OCI-LY7 (cell line): ENCODE results near the gene LRP8. TPM values are rescaled to one million over a fixed set of nuclear protein-coding genes. Genes with fewer than 3 reads are reported as not detected.

Experiments used
- BruUV-seq: library from RNA; stranded (reverse); fragments of 400-500 nt; replicated peaks from 2 replicates; lab custom pipeline; 2021; lab: Mats Ljungman, UMichigan
- CTCF ChIA-PET: fragments of 300-600 bp; sonication (Branson Sonifier 250); formaldehyde crosslinking; loops from one replicate; lab custom pipeline; 2022; ENCODE audit warnings: antibody characterized with exemption; ENCODE audit not compliant: unreplicated experiment; lab: Charles Lee
- POLR2A ChIA-PET: fragments of 300-600 bp; sonication (Branson Sonifier 250); formaldehyde crosslinking; loops from one replicate; lab custom pipeline; 2022; ENCODE audit warnings: antibody characterized with exemption; lab: Charles Lee
- DNase-seq: peaks from one replicate; pipeline ENCODE4 v3.0.0-alpha.2; 2015; ENCODE audit warnings: low spot score
- H2AFZ ChIP-seq: fragments of 200-600 bp; sonication (generic), shearing (Covaris generic); 2 replicates; pipeline ENCODE4 v1.6.1; 2014; ENCODE audit warnings: mild to moderate bottlenecking, antibody characterized with exemption, low read length, moderate library complexity
- H3K27ac ChIP-seq: fragments of 200-600 bp; sonication (generic); 2 replicates; pipeline ENCODE4 v1.5.1; 2014; ENCODE audit warnings: mixed run types, low read depth, mild to moderate bottlenecking, moderate library complexity, low read length, inconsistent platforms; ENCODE audit not compliant: poor library complexity, severe bottlenecking
- H3K36me3 ChIP-seq: fragments of 200-600 bp; sonication (generic); 2 replicates; pipeline ENCODE4 v1.6.1; 2014; ENCODE audit warnings: mild to moderate bottlenecking, antibody characterized with exemption, low read length, moderate library complexity, mixed read lengths; ENCODE audit not compliant: insufficient read depth
- H3K4me1 ChIP-seq: fragments of 200-600 bp; sonication (generic); 2 replicates; pipeline ENCODE4 v1.5.1; 2014; ENCODE audit warnings: mild to moderate bottlenecking, low read length; ENCODE audit not compliant: insufficient read depth, poor library complexity, severe bottlenecking
- H3K4me2 ChIP-seq: fragments of 200-600 bp; sonication (generic); 2 replicates; pipeline ENCODE4 v1.6.1; 2014; ENCODE audit warnings: mild to moderate bottlenecking, low read length
- H3K4me3 ChIP-seq: fragments of 200-600 bp; sonication (generic); 2 replicates; pipeline ENCODE4 v1.5.1; 2014; ENCODE audit warnings: mild to moderate bottlenecking, low read depth, low read length; ENCODE audit not compliant: poor library complexity, severe bottlenecking
- H3K79me2 ChIP-seq: fragments of 200-600 bp; sonication (generic); 2 replicates; pipeline ENCODE4 v1.6.1; 2016; ENCODE audit warnings: low read depth, mild to moderate bottlenecking, low read length, moderate library complexity, mixed read lengths; ENCODE audit not compliant: insufficient read depth
- H3K9me2 ChIP-seq: fragments of 200-600 bp; sonication (generic); 2 replicates; pipeline ENCODE4 v1.6.1; 2016; ENCODE audit warnings: mild to moderate bottlenecking, low read length, mixed read lengths; ENCODE audit not compliant: insufficient read depth
- H3K9me3 ChIP-seq: fragments of 200-600 bp; sonication (generic); 2 replicates; pipeline ENCODE4 v1.6.1; 2014; ENCODE audit warnings: mild to moderate bottlenecking, mixed run types, low read length, mixed read lengths
- H4K20me1 ChIP-seq: fragments of 200-600 bp; sonication (generic); 2 replicates; pipeline ENCODE4 v1.6.1; 2014; ENCODE audit warnings: mild to moderate bottlenecking, antibody characterized with exemption, low read length, moderate library complexity, mixed read lengths; ENCODE audit not compliant: insufficient read depth
- EZH2phosphoT487 ChIP-seq: fragments of 200-600 bp; sonication (generic); IDR thresholded peaks from 2 replicates; pipeline ENCODE4 v1.6.1; 2018; ENCODE audit warnings: low read depth, borderline replicate concordance, mild to moderate bottlenecking, mixed run types, antibody characterized with exemption, low read length, moderate library complexity, mixed read lengths
- intact Hi-C: fragments of 100-400 bp; cut with micrococcal nuclease; formaldehyde crosslinking; loops from one replicate; pipeline ENCODE4 v1.10.0; 2022; ENCODE audit not compliant: unreplicated experiment
- total RNA-seq, 2 experiments: library from RNA; depleted of rRNA in 1 of 2; stranded (reverse); fragments of >200 nt in 1 of 2; shearing (Covaris generic) in 1 of 2; gene quantifications; 2 replicates each; pipeline ENCODE4 v1.2.3, GENCODE V29; 2014 to 2022
- TF ChIP-seq, protein P1 (sequence below): fragments of 200-600 bp; sonication (generic); conservative IDR thresholded peaks from 2 replicates; pipeline ENCODE4 v1.5.1; 2014; ENCODE audit warnings: mild to moderate bottlenecking, antibody characterized with exemption, low read length, moderate library complexity, mixed read lengths

LRP8 gene
- total RNA-seq, 2 experiments from 2014 or later, result 65.6 to 70.0 TPM

DNA sequence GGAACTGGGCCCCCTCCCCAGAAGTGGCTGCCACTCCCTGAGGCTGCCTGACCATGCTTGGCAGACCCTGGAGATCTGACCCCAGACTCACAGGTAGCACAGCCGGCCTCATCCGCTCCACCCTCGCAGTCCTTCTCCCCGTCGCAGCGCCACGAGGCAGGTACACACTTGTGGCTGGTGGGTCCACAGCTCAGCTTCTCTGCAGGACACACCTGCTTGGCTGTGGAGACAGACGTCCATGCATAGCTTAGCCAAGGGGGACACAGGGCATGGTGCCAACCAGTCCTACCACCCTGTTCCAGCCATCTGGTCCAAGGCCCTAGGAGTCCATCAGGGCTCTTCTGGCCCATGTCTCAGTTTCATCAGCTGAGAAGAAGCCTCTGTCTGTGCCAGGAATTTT is 47.4 kb downstream of the LRP8 start:
- no TSS peak for BruUV-seq
- Histone ChIP-seq H3K4me3 (no peak overlapping the region), H3K9me2 (no peaks in the 10 kb centered on the region), H3K36me3 (peaks cover 81% of the 10 kb centered on the region), H3K79me2 (no peaks in the 10 kb centered on the region), H3K27ac (no peak overlapping the region), H2AFZ (no peak overlapping the region), H3K9me3 (no peaks in the 10 kb centered on the region), H3K4me2 (no peak overlapping the region), H3K4me1 (no peaks in the 10 kb centered on the region), H4K20me1 (no peaks in the 10 kb centered on the region)
- ChIA-PET CTCF (no interaction called here), POLR2A (no interaction called here)
- intact Hi-C loops, result no loop called here
- TF ChIP-seq EZH2phosphoT487, result no peak
- TF ChIP-seq, protein P1, sequence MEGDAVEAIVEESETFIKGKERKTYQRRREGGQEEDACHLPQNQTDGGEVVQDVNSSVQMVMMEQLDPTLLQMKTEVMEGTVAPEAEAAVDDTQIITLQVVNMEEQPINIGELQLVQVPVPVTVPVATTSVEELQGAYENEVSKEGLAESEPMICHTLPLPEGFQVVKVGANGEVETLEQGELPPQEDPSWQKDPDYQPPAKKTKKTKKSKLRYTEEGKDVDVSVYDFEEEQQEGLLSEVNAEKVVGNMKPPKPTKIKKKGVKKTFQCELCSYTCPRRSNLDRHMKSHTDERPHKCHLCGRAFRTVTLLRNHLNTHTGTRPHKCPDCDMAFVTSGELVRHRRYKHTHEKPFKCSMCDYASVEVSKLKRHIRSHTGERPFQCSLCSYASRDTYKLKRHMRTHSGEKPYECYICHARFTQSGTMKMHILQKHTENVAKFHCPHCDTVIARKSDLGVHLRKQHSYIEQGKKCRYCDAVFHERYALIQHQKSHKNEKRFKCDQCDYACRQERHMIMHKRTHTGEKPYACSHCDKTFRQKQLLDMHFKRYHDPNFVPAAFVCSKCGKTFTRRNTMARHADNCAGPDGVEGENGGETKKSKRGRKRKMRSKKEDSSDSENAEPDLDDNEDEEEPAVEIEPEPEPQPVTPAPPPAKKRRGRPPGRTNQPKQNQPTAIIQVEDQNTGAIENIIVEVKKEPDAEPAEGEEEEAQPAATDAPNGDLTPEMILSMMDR, result no peak
- no peak for DNase-seq

- Histone ChIP-seq H3K4me3 (no peak overlapping the region), H3K4me1 (no peaks in the 10 kb centered on the region), H3K9me3 (no peaks in the 10 kb centered on the region), H3K4me2 (no peak overlapping the region), H3K9me2 (no peaks in the 10 kb centered on the region), H3K79me2 (no peaks in the 10 kb centered on the region), H3K27ac (no peak overlapping the region), H3K36me3 (peaks cover 79% of the 10 kb centered on the region), H4K20me1 (no peaks in the 10 kb centered on the region), H2AFZ (no peak overlapping the region)
- BruUV-seq, result no TSS peak
- intact Hi-C loops, result loop anchor here (5.0 kb wide), 1 partner anchor 48 kb away; the partner anchor contains the start of gene LRP8
- DNase-seq, result no peak
- POLR2A ChIA-PET, result interaction anchor here (0.6 kb wide), 1 partner anchor 1447 kb away, joined by 4 read pairs; no protein-coding TSS in a partner anchor
- no peak for TF ChIP-seq EZH2phosphoT487
- TF ChIP-seq, protein P1, result no peak
- CTCF ChIA-PET, result no interaction called here
These were observed 48.3 kb downstream of the LRP8 start for GRCh38 chr1:53279296-53280200.
